ENCODE data around the gene GJB6.

- TF ChIP-seq CTCF (IDR thresholded peaks at IDR 0.05) (peak; percentile 11; the same call in 1 of the 2 replicates), GTF2I (CRISPR knock-in tag; conservative IDR thresholded peaks at IDR 0.05) (no peak), GABPB1 (CRISPR knock-in tag; IDR thresholded peaks at IDR 0.05) (no peak), NFE2L1 (CRISPR knock-in tag; IDR thresholded peaks at IDR 0.05) (no peak), SP1 (CRISPR knock-in tag; conservative IDR thresholded peaks at IDR 0.05) (no peak), USF2 (CRISPR knock-in tag; IDR thresholded peaks at IDR 0.05) (no peak), ELF4 (CRISPR knock-in tag; IDR thresholded peaks at IDR 0.05; ENCODE audit: low read depth) (no peak), ATF2 (CRISPR knock-in tag; IDR thresholded peaks at IDR 0.05; ENCODE audit: borderline replicate concordance, low read depth) (no peak), IRF2 (CRISPR knock-in tag; IDR thresholded peaks at IDR 0.05; ENCODE audit: borderline replicate concordance, low read depth) (no peak), ZNF138 (CRISPR knock-in tag; conservative IDR thresholded peaks at IDR 0.05) (no peak), SMAD3 (CRISPR knock-in tag; IDR thresholded peaks at IDR 0.05; ENCODE audit: borderline replicate concordance) (no peak), CREM (CRISPR knock-in tag; IDR thresholded peaks at IDR 0.05) (no peak), HMGXB4 (CRISPR knock-in tag; IDR thresholded peaks at IDR 0.05) (no peak)
Observed at GRCh38 chr13:20188667-20189553, 43.2 kb downstream of the GJB6 start.

Measured in WTC11 (cell line).